Measurements from ENCODE around the gene ST8SIA3. TPM values are rescaled to one million over a fixed set of nuclear protein-coding genes. Genes with fewer than 3 reads are reported as not detected.

Gene ST8SIA3
- under 1 TPM in 3 of 4 donors, not detected in 1; 0.01 to 0.05 (median 0.03) TPM for polyA plus RNA-seq (ENCODE audit: insufficient read length in 4 of 4)

- no peak for DNase-seq (ENCODE audit: low read depth in 4 of 4, low spot score in 2 of 4)
Measured at GRCh38 chr18:57352271-57352701, at the start of gene ST8SIA3. Gene ST8SIA3, plus strand, starts transcription at chr18:57352557. Its CDS starts 290 bp downstream, at chr18:57352847.

- no peak for DNase-seq (ENCODE audit: low read depth in 4 of 4, low spot score in 2 of 4)
Measured at GRCh38 chr18:57311472-57311871, 40.9 kb upstream of the ST8SIA3 start.

- DNase-seq (ENCODE audit: low read depth in 4 of 4, low spot score in 2 of 4): no peak
Measured at GRCh38 chr18:57312346-57313144, 39.8 kb upstream of the ST8SIA3 start.

- no peak for DNase-seq (ENCODE audit: low read depth in 4 of 4, low spot score in 2 of 4)
Measured at GRCh38 chr18:57320603-57321002, 31.8 kb upstream of the ST8SIA3 start.

GRCh38 chr18:57325491-57326166 is 26.7 kb upstream of the ST8SIA3 start:
- DNase-seq (ENCODE audit: low read depth in 4 of 4, low spot score in 2 of 4): no peak

- DNase-seq (ENCODE audit: low read depth in 4 of 4, low spot score in 2 of 4): no peak
Measured at GRCh38 chr18:57326718-57327323, 25.5 kb upstream of the ST8SIA3 start.

GRCh38 chr18:57328665-57329064 is 23.7 kb upstream of the ST8SIA3 start:
- DNase-seq (ENCODE audit: low read depth in 4 of 4, low spot score in 2 of 4): no peak

GRCh38 chr18:57329856-57330255 is 22.5 kb upstream of the ST8SIA3 start:
- no peak for DNase-seq (ENCODE audit: low read depth in 4 of 4, low spot score in 2 of 4)

GRCh38 chr18:57331718-57332117 is 20.6 kb upstream of the ST8SIA3 start:
- DNase-seq (ENCODE audit: low read depth in 4 of 4, low spot score in 2 of 4): no peak

GRCh38 chr18:57333940-57334339 is 18.4 kb upstream of the ST8SIA3 start:
- no peak for DNase-seq (ENCODE audit: low read depth in 4 of 4, low spot score in 2 of 4)

- DNase-seq (ENCODE audit: low read depth in 4 of 4, low spot score in 2 of 4): no peak
Measured at GRCh38 chr18:57334383-57334782, 18.0 kb upstream of the ST8SIA3 start.

- DNase-seq (ENCODE audit: low read depth in 4 of 4, low spot score in 2 of 4): no peak
Measured at GRCh38 chr18:57336343-57336742, 16.0 kb upstream of the ST8SIA3 start.

- DNase-seq (ENCODE audit: low read depth in 4 of 4, low spot score in 2 of 4): no peak
Measured at GRCh38 chr18:57337890-57338289, 14.5 kb upstream of the ST8SIA3 start.

GRCh38 chr18:57343833-57344232 is 8.5 kb upstream of the ST8SIA3 start:
- no peak for DNase-seq (ENCODE audit: low read depth in 4 of 4, low spot score in 2 of 4)

GRCh38 chr18:57346876-57347275 is 5.5 kb upstream of the ST8SIA3 start:
- DNase-seq (ENCODE audit: low read depth in 4 of 4, low spot score in 2 of 4): no peak

- DNase-seq (ENCODE audit: low read depth in 4 of 4, low spot score in 2 of 4): no peak
Measured at GRCh38 chr18:57347784-57348183, 4.6 kb upstream of the ST8SIA3 start.

GRCh38 chr18:57352761-57353136 is 392 bp downstream of the ST8SIA3 start:
- DNase-seq (ENCODE audit: low read depth in 4 of 4, low spot score in 2 of 4): no peak

- peak in 1 of 4 donors; percentile 39 for DNase-seq (ENCODE audit: low read depth in 4 of 4, low spot score in 2 of 4)
Measured at GRCh38 chr18:57353137-57353939, 981 bp downstream of the ST8SIA3 start.

- DNase-seq (ENCODE audit: low read depth in 4 of 4, low spot score in 2 of 4): peak; percentile 31 to 63 (median 56)
Measured at GRCh38 chr18:57353940-57354461, 1.6 kb downstream of the ST8SIA3 start.

GRCh38 chr18:57359433-57359832 is 7.1 kb downstream of the ST8SIA3 start:
- no peak for DNase-seq (ENCODE audit: low read depth in 4 of 4, low spot score in 2 of 4)
